Lower leg skin (tissue), 4 donors: Measurements from ENCODE around the gene CA10. TPM values are rescaled to one million over a fixed set of nuclear protein-coding genes. Genes with fewer than 3 reads are reported as not detected.

Source experiments
- DNase-seq, 2 donors: peaks; one replicate each; pipeline ENCODE4 v3.0.0-alpha.2; 2019; ENCODE audit warnings: low spot score in 2 of 2
- H3K4me3 ChIP-seq: fragments of 200-600 bp; sonication (generic); 2 replicates; pipeline ENCODE4 v1.5.1; 2017; ENCODE audit warnings: mild to moderate bottlenecking, low read depth; ENCODE audit not compliant: poor library complexity, severe bottlenecking
- CTCF ChIP-seq, 3 donors: fragments of 450-650 bp; IDR thresholded peaks; one replicate each; pipeline ENCODE4 v1.5.1; 2016; ENCODE audit warnings: antibody characterized with exemption in 3 of 3, mild to moderate bottlenecking in 3 of 3, moderate library complexity in 2 of 3
- POLR2A ChIP-seq, 2 donors: fragments of 450-650 bp; IDR thresholded peaks; one replicate each; pipeline ENCODE4 v1.6.1; 2016 to 2017; ENCODE audit warnings: antibody characterized with exemption in 2 of 2, mild to moderate bottlenecking in 1 of 2, moderate library complexity in 1 of 2
- WGBS, 2 donors: methylation state at CpG; one replicate each; pipeline ENCODE4 v1.1.5; 2018; 5-methylcytosine and 5-hydroxymethylcytosine counted together
- intact Hi-C: fragments of 100-400 bp; cut with DNase I; formaldehyde crosslinking; loops from one replicate; pipeline ENCODE4 v1.15.0; 2023; ENCODE audit warnings: low total_unique reads
- total RNA-seq, 4 donors: library from RNA; depleted of rRNA; stranded (reverse); fragments of >200 nt; gene quantifications; one replicate each; pipeline ENCODE4 v1.1.0, GENCODE V29; 2016

Gene CA10
- total RNA-seq, 4 donors from 2014 or later = not detected

GRCh38 chr17:52157603-52158449, 688 bp downstream of the CA10 start:
- TF ChIP-seq CTCF (IDR thresholded peaks at IDR 0.05) (no peak), POLR2A (IDR thresholded peaks at IDR 0.05) (no peak)
- WGBS, 2 donors = 4% methylated on average over 42 to 61 of the region's 68 CpGs
- no peak for DNase-seq
- no peak overlapping the region for H3K4me3 ChIP-seq
- intact Hi-C loops = no loop called here

GRCh38 chr17:52156576-52157570, 1.6 kb downstream of the CA10 start:
- TF ChIP-seq POLR2A (IDR thresholded peaks at IDR 0.05) (no peak), CTCF (IDR thresholded peaks at IDR 0.05) (no peak)
- 15 to 17% methylated on average over 13 to 14 of the region's 14 CpGs for WGBS, 2 donors
- DNase-seq = no peak
- H3K4me3 ChIP-seq = no peak overlapping the region
- intact Hi-C loops = no loop called here

- TF ChIP-seq CTCF (IDR thresholded peaks at IDR 0.05) (no peak), POLR2A (IDR thresholded peaks at IDR 0.05) (no peak)
Measured at GRCh38 chr17:52155301-52155700, 3.2 kb downstream of the CA10 start.

GRCh38 chr17:52154466-52154865, 4.0 kb downstream of the CA10 start:
- TF ChIP-seq CTCF (IDR thresholded peaks at IDR 0.05) (no peak), POLR2A (IDR thresholded peaks at IDR 0.05) (no peak)
- intact Hi-C loops = no loop called here
- no peak overlapping the region for H3K4me3 ChIP-seq
- DNase-seq = no peak
- 61 to 66% methylated on average over 4 of the region's 4 CpGs for WGBS, 2 donors

More at GRCh38 chr17:52155301-52155700, 3.2 kb downstream of the CA10 start:
- no peak for DNase-seq
- no peak overlapping the region for H3K4me3 ChIP-seq
- intact Hi-C loops = no loop called here

- no peak for DNase-seq
- WGBS, 2 donors = 73 to 84% methylated on average over 2 of the region's 2 CpGs
- no peak overlapping the region for H3K4me3 ChIP-seq
- no peak for TF ChIP-seq POLR2A (IDR thresholded peaks at IDR 0.05)
- TF ChIP-seq CTCF (IDR thresholded peaks at IDR 0.05) = no peak
- intact Hi-C loops = no loop called here
Measured at GRCh38 chr17:52150935-52151334, 7.6 kb downstream of the CA10 start.
